Gastroesophageal sphincter (tissue), 3 donors: Measurements from ENCODE around the gene ATXN7.

Experiments
- CTCF ChIP-seq, 4 experiments: fragments of 200-600 bp in 2 of 4; fragments of 450-650 bp in 2 of 4; sonication (generic) in 1 of 4; IDR thresholded peaks; one replicate each; pipeline ENCODE4 v1.5.1; 2017 to 2019; ENCODE audit warnings: antibody characterized with exemption in 4 of 4, mild to moderate bottlenecking in 2 of 4, moderate library complexity in 2 of 4
- EP300 ChIP-seq: sonication (generic); formaldehyde crosslinking; IDR thresholded peaks from one replicate; pipeline ENCODE4 v1.6.1; 2017; ENCODE audit warnings: antibody characterized with exemption, mild to moderate bottlenecking
- POLR2A ChIP-seq, 2 donors: fragments of 450-650 bp; IDR thresholded peaks; one replicate each; pipeline ENCODE4 v1.6.1; 2017; ENCODE audit warnings: antibody characterized with exemption in 2 of 2, mild to moderate bottlenecking in 2 of 2, moderate library complexity in 1 of 2
- POLR2AphosphoS5 ChIP-seq: sonication (generic); formaldehyde crosslinking; IDR thresholded peaks from one replicate; pipeline ENCODE4 v1.6.1; 2017; ENCODE audit warnings: antibody characterized with exemption

DNA sequence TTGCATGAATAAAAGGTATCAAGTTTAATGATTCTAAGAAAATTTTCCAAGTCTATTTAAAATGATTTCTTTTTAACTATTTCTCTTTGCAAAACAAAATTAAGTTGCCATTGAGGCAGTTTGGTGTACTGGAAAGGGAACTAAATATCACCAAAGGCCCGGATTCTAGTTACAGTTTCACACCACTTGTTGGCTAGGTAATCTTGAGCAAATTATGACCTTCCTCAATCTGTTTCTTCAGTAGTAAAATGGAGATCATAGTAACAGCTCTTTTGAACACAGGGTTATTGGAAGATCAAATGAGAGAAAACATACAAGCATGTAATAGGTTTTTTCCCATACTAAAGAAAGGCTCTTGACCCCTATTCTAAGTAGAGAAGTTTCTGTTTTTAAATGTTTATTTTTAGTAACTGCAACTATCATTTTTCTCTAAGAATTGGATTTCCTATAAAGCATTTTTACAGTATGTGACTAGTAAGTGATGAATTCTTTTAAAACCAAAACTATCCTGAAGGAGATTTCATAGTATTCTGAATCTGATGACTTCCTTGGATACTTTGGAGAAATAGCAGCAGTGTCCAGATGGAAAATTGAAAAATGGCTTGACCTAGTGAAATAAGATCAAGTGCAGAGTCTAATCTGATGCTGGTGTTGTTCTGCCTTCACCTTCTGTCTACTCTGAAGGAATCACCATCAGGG lies 32.8 kb downstream of the ATXN7 start:
- TF ChIP-seq POLR2A (IDR thresholded peaks at IDR 0.05) (no peak), CTCF (IDR thresholded peaks at IDR 0.05) (no peak), POLR2AphosphoS5 (no peak), EP300 (no peak)
